MCF 10A (cell line): Measurements from ENCODE around the gene ZNF665. TPM values are rescaled to one million over a fixed set of nuclear protein-coding genes. Genes with fewer than 3 reads are reported as not detected.

Experiments used
- BruUV-seq: library from RNA; stranded (reverse); fragments of 400-500 nt; replicated peaks from 2 replicates; lab custom pipeline; 2021; lab: Mats Ljungman, UMichigan
- CTCF ChIA-PET: fragments of 300-600 bp; sonication (Branson Sonifier 250); formaldehyde crosslinking; extraction: SDS; loops from one replicate; lab custom pipeline; 2021; ENCODE audit warnings: antibody characterized with exemption, inconsistent platforms; lab: Yijun Ruan, JAX
- POLR2A ChIA-PET: fragments of 300-600, 350-650 bp; sonication (Branson Sonifier 250); formaldehyde crosslinking; extraction: SDS; loops from one replicate; lab custom pipeline; 2020; ENCODE audit warnings: antibody characterized with exemption, inconsistent platforms; lab: Yijun Ruan, JAX
- DNase-seq: peaks from one replicate; pipeline ENCODE4 v3.0.0-alpha.2; 2018; ENCODE audit not compliant: unreplicated experiment
- H3K27ac Mint-ChIP-seq: one replicate; pipeline ENCODE4 v1.8.0; 2022; ENCODE audit warnings: mild to moderate bottlenecking, low read depth, mixed read lengths; ENCODE audit not compliant: unreplicated experiment
- H3K27me3 Mint-ChIP-seq: one replicate; pipeline ENCODE4 v1.8.0; 2022; ENCODE audit warnings: mixed read lengths; ENCODE audit not compliant: insufficient read depth, unreplicated experiment
- H3K36me3 Mint-ChIP-seq: one replicate; pipeline ENCODE4 v1.8.0; 2022; ENCODE audit warnings: mild to moderate bottlenecking, moderate library complexity, mixed read lengths; ENCODE audit not compliant: insufficient read depth, unreplicated experiment
- H3K4me1 Mint-ChIP-seq: one replicate; pipeline ENCODE4 v1.8.0; 2022; ENCODE audit warnings: mixed read lengths; ENCODE audit not compliant: insufficient read depth, unreplicated experiment
- H3K4me3 Mint-ChIP-seq: one replicate; pipeline ENCODE4 v1.8.0; 2022; ENCODE audit warnings: mild to moderate bottlenecking, moderate library complexity, mixed read lengths; ENCODE audit not compliant: unreplicated experiment
- H3K9me3 Mint-ChIP-seq: one replicate; pipeline ENCODE4 v1.8.0; 2022; ENCODE audit warnings: mixed read lengths; ENCODE audit not compliant: unreplicated experiment
- intact Hi-C: fragments of 100-400 bp; cut with micrococcal nuclease; formaldehyde crosslinking; loops from 2 replicates; pipeline ENCODE4 v1.14.1; 2022
- total RNA-seq: library from RNA; stranded (reverse); gene quantifications from 2 replicates; pipeline ENCODE4 v1.2.3, GENCODE V29; 2022
- TF ChIP-seq, protein P1 (sequence below): fragments of 200-600 bp; IDR thresholded peaks from one replicate; pipeline ENCODE4 v1.8.0; 2022; ENCODE audit warnings: antibody characterized with exemption, mild to moderate bottlenecking; ENCODE audit not compliant: unreplicated experiment

The ZNF665 gene
- total RNA-seq, 1 experiment from 2014 or later = not detected

DNA sequence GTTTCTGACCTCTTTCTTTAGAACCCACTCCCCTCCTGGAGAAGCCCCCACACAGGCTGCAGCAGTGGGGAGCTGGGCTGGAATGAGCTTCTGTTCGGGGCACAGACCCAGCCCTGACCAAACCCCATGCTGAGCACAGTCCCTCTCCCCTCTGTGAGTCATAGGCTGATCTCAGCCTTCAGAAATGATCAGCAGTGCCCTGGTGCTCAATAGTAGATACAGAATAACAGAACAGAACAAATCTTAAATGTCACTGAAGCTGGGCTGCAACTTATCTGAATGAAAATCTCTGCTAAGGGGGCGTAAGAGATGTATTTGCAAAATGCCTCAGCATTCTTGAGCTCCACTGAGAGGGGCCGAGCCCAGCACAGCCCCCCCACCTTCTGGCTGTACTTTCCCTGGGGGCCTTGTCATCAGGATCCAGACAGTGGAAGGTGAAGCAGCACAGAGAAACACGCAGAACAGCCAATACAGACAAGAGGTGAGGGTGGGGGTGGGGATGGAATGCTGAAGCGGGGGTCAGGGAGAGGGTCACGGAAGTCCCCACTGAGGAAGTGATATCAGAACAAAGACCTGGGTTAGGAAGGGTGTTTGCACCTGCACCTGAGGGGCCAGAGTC, 9.9 kb downstream of the ZNF665 start:
- Mint-ChIP-seq H3K36me3 (no peaks in the 10 kb centered on the region), H3K27me3 (no peaks in the 10 kb centered on the region), H3K4me1 (no peaks in the 10 kb centered on the region), H3K27ac (no peak overlapping the region), H3K9me3 (peaks cover 15% of the 10 kb centered on the region), H3K4me3 (no peak overlapping the region)
- no TSS peak for BruUV-seq
- DNase-seq = no peak
- ChIA-PET CTCF (interaction anchor here (2.4 kb wide), 1 partner anchor 12 kb away, joined by 9 read pairs; no protein-coding TSS in a partner anchor), POLR2A (no interaction called here)
- TF ChIP-seq, protein P1, sequence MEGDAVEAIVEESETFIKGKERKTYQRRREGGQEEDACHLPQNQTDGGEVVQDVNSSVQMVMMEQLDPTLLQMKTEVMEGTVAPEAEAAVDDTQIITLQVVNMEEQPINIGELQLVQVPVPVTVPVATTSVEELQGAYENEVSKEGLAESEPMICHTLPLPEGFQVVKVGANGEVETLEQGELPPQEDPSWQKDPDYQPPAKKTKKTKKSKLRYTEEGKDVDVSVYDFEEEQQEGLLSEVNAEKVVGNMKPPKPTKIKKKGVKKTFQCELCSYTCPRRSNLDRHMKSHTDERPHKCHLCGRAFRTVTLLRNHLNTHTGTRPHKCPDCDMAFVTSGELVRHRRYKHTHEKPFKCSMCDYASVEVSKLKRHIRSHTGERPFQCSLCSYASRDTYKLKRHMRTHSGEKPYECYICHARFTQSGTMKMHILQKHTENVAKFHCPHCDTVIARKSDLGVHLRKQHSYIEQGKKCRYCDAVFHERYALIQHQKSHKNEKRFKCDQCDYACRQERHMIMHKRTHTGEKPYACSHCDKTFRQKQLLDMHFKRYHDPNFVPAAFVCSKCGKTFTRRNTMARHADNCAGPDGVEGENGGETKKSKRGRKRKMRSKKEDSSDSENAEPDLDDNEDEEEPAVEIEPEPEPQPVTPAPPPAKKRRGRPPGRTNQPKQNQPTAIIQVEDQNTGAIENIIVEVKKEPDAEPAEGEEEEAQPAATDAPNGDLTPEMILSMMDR = no peak
- intact Hi-C loops = no loop called here

DNA sequence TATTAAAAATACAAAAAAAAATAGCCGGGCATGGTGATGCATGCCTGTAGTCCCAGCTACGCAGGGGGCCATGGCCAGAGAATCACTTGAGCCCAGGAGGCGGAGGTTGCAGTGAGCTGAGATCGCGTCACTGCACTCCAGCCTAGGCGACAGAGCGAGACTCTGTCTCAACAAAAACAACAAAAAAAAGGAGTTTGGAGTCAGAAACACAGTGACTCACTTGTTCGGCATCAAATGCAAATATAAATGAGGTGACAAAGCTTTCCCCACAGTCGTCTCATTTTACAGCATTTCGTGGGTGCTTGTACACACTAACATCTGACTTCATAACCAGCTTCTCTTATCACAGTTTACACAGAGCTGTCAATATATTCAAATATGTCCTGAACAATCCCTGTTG, 11.0 kb downstream of the ZNF665 start:
- no peaks in the 10 kb centered on the region for H3K36me3 Mint-ChIP-seq
- no peak overlapping the region for H3K4me3 Mint-ChIP-seq
- no peak overlapping the region for H3K27ac Mint-ChIP-seq

DNA sequence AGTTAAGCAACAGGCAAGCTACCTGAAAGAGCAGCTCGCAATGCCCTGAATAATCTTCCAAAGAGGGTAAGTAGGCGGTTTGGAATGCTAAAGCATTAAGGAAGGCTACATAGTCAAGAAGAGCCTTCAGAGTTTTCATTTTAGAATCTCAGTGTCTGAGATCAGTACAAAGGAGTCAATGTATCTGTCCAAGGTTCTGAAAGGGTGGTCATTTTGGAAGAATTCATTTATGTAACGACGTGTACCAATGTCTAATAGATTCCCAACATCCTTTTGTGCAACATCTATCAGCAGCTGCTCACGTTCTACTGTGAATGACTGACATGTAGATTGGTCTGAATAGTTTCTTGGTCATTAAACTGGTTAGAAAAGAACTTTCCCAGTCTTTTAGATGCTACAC, 15.2 kb downstream of the ZNF665 start:
- CTCF ChIA-PET = no interaction called here
- BruUV-seq = no TSS peak
- H3K9me3 Mint-ChIP-seq = no peaks in the 10 kb centered on the region

More for the DNA sequence above, 11.0 kb downstream of the ZNF665 start:
- Mint-ChIP-seq H3K9me3 (peaks cover 15% of the 10 kb centered on the region), H3K4me1 (no peaks in the 10 kb centered on the region), H3K27me3 (no peaks in the 10 kb centered on the region)
- POLR2A ChIA-PET = no interaction called here
- TF ChIP-seq, protein P1 = no peak
- intact Hi-C loops = no loop called here
- no TSS peak for BruUV-seq
- CTCF ChIA-PET = interaction anchor here (0.6 to 2.4 kb wide), 2 partner anchors 13 to 1050 kb away, joined by 3 to 9 read pairs; no protein-coding TSS in a partner anchor
- no peak for DNase-seq

DNA sequence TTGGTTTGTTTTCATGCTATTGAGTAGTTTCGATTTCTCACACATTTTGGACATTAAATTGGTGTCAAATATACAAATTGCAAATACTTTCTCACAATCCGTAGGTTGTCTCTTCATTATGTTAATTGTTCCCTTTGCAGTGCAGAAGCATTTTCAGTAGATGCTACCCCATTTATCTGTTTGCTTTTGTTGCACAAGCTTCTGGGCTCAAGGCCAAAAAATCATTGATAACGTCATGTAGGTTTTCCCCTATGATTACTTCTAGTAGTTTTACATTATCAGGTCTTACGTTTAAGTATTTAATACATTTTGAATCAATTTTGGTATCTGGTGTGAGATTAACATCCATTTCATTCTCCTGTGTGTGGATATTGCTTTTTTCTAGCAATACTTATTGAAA, 20.3 kb downstream of the ZNF665 start:
- Mint-ChIP-seq H3K4me1 (no peaks in the 10 kb centered on the region), H3K36me3 (no peaks in the 10 kb centered on the region), H3K4me3 (no peak overlapping the region), H3K9me3 (no peaks in the 10 kb centered on the region), H3K27ac (no peak overlapping the region), H3K27me3 (no peaks in the 10 kb centered on the region)
- CTCF ChIA-PET = no interaction called here
- POLR2A ChIA-PET = no interaction called here
- TF ChIP-seq, protein P1 = no peak
- intact Hi-C loops = no loop called here
- peak; percentile 16 for DNase-seq
- BruUV-seq = no TSS peak

More for the DNA sequence above, 15.2 kb downstream of the ZNF665 start:
- POLR2A ChIA-PET = no interaction called here
- no peak for DNase-seq
- Mint-ChIP-seq H3K4me3 (no peak overlapping the region), H3K27ac (no peak overlapping the region), H3K36me3 (no peaks in the 10 kb centered on the region), H3K27me3 (no peaks in the 10 kb centered on the region), H3K4me1 (no peaks in the 10 kb centered on the region)
- TF ChIP-seq, protein P1 = no peak
- intact Hi-C loops = no loop called here
